HG03565 (cell line): ENCODE measurements around the gene C1orf53.

Source experiments
- ATAC-seq: cut with Tn5 transposase; IDR thresholded peaks from one replicate; pipeline ENCODE4 v1.9.1; 2021; ENCODE audit warnings: mild to moderate bottlenecking, moderate library complexity; ENCODE audit not compliant: unreplicated experiment

C1orf53 gene

DNA sequence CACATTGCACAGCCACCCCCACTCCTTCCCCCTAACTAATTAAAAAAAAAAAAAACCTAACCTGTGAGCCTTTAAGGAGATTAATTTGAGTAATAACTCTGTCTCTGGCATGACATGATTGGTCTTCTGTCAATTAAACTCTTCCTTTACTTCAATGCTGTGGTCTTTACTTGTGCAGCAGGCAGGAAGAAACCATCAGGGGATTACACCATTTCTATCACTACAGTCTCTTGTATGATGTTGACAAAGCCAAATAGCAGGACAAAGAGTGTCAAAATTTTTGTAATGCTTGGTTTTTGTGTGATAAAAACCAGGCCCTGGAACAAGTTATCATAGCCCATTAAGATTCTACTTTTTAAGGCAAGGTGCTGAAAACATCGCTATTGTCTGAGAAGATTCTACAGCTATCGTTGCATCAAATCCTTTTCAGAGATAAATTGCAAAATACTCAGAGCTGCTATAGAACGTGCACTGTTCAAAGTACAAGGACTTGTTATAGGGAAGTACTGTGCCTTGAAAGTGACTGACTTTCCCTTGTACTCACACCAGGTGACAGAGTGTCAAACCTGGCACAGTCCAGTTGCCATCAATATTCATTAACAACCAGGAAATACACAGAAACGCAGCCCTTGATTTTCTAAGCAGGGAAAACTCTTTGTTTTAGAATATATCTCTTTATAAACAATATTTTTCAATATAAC, 52.4 kb downstream of the C1orf53 start:
- no peak for ATAC-seq

DNA sequence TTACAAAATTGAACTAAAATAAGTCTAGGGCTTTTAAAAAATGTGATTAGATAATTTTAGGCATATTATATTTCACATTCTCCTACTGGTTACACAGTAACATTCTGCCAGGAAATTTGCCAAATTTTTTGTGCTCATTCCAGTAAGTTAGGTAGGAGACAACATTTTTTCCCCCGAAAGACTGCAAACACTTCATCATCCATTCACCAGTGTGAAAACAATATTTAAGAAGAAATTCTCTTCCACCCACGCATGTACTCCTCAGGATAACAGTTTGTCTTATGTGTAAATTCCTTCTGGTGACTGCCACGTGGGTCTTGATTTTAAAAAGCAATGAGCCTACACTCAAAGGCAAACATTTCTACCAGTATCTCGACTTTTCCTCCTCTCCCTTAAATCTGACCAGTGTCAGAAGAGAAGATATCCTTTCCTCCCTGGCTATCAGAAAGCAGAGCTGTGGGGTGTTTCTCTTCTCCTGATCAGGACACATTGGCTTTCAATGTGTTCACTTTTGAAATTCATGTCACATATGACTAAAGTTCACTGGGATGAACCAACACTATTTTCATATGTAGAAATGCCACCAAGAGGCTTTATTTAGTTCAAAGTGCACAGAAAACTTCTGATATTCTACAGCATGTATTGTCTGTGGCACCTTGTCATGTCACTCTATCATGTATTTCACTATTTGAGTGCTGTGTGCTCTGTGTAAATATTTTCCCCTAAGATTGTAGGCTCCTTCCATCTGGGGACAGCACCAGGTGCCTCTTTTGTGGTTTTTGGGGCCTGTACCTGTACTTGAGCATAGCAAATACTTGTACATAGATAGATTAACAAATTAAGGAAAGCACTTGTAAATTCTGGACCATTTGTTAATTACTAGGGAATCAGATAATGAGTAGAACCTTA, 53.3 kb downstream of the C1orf53 start:
- no peak for ATAC-seq
